GM18519 (cell line): ENCODE measurements around the gene NSFL1C.

ENCODE experiments used
- ATAC-seq: cut with Tn5 transposase; IDR thresholded peaks from one replicate; pipeline ENCODE4 v1.9.1; 2021; ENCODE audit warnings: mild to moderate bottlenecking, moderate library complexity; ENCODE audit not compliant: unreplicated experiment, low FRiP score

NSFL1C gene

DNA sequence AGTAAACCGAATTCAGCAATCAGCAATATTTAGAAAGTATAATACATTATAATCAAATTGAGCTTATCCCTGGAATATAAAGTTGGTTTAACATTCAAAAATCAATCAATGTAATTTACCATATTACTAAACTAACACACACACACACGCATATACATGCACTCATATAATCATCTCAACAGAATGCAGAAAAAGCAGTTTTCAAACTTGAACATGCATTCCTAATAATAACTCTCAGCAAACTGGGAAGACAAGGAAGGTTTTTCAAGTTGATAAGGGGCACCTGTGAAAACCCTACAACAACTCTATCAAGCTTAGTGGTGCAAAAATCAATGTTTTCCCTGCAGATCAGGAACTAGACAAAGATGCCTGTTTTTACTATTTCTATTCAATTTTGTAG is 19.9 kb upstream of the NSFL1C start:
- no peak for ATAC-seq

- ATAC-seq, result no peak
These were observed 17.9 kb upstream of the NSFL1C start for GRCh38 chr20:1484438-1485116.

- ATAC-seq, result no peak
These were observed 13.4 kb upstream of the NSFL1C start for GRCh38 chr20:1479831-1480595.

GRCh38 chr20:1478566-1478965 is 11.9 kb upstream of the NSFL1C start:
- ATAC-seq, result no peak

GRCh38 chr20:1477896-1478490 is 11.3 kb upstream of the NSFL1C start:
- no peak for ATAC-seq

DNA sequence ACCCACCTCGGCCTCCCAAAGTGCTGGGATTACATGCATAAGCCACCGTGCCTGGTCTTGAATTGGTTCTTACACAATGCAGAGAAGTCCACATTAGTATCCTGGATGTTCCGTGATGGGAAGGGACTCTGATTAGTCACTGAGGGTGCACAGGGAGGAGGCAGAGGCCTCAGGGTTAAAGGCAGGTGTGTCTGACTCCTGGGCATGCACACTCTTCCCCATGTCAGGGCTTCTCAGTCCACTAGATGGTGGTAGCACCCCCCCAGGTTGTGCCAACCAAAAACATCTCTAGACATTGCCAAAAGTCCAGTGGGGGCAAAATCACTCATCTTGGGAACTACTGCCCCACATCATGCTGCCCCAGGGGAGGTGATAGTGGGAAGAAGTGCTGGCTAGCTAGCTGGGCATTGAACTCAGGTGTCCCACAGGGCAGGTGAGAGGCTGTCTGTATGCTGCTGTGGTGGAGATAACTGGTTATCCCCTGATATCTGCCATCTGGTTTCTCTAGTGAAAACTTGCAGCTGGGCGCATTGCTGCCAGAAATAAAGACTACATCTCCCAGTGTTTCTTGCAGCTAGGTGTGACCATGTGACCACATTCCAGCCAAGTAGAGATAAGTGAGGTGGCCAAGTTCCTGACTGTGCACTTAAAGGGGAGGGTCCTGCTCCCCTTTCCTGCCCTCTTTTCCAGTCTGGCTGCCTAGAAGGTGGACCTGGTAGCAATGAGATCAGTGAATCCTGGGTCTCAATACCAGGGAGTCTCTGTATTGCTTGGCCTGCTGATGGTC is 8.4 kb upstream of the NSFL1C start:
- ATAC-seq, result no peak

- no peak for ATAC-seq
These were observed 7.7 kb upstream of the NSFL1C start for GRCh38 chr20:1474325-1474724.

DNA sequence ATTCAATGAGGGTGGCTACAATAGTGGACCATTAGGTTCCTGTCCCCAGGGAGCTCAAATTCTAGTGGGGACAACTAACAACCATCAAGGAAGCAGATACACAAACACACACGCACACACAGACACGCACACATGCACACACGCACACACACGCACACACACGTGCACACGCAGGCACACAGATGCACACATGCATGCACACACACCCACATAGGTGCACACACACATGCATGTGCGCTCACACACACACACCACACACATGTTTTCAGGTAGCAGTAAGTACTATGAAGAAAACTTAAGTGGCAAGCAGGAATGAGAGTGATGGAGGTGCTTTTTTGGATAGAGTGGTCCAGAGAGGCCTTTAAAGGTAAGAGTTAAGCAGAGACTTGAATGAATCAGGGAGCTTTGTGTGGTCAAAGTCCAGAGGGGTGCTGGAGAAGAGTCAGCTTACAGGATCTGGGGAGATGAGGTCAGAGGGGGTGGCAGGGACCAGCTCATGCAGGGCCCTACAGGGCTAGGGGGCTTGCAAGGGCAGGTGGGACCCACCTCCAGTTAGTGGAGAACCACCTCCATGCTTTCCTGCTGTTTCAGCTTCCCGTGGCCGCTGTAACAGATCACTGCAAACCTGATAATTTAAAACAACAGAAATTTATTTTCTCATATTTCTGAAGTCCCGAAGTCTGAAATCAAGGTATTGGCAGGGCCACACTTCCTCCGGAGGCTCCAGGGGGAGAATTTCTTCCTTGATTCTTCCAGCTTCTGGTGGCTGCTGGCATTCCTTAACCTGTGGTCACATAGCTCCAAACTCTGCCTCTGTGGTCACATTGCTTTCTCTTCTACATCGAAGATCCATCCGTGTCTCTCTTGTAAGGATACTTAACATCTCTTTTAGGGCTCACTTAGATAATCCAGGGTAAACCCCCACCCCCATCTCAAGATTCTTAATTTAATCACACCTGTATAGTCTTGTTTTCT is 6.9 kb upstream of the NSFL1C start:
- no peak for ATAC-seq

DNA sequence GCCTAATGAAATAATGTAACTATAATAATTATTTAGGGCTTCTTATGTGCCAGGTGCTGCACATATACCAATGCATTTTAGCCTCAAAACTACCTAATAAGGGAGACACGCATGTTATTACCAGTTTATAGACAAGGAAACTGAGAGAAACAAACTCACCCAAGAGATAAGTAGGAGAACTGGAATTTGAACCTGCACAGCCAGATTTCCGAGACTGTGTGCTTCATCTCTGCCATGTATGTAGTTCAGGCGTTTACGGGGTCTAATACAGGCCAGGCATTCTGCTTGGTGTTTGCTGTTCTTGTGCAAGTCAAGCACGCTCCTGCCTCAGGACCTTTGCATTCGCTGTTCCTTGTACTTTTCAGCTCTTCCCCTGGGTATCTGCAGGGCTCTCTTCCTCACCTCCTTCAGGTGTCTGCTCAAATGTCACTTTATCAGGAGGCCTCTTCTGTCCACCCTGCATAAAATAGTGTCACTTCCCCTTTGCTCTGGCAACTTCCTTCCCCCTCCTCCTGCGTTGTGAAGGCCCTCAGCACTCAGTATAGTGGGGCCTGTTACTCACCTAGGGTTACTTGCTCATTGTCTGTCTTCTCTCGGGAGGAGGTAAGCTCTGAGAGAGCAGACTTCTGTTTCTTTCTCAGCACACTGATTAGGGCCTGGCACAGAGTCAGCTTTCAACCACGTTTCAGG is 6.1 kb upstream of the NSFL1C start:
- no peak for ATAC-seq

DNA sequence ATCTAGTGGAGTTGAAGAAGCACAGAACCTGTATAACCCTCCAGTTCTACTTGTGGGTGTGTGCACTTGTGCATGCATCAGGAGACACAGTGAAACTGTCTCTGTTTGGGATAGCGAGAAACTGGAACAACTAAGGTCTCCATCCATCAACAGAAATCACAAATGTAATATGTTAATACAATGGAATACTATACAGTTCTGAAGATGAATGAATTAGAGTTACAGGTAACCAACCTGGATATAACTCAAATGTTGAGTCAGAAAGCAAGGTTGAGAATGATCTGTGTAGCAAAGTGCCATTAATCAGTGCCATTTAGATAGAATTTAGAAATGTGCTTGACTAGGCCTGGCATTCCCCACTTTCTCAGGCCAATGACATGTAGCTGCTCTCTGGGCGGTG is 4.6 kb upstream of the NSFL1C start:
- no peak for ATAC-seq

DNA sequence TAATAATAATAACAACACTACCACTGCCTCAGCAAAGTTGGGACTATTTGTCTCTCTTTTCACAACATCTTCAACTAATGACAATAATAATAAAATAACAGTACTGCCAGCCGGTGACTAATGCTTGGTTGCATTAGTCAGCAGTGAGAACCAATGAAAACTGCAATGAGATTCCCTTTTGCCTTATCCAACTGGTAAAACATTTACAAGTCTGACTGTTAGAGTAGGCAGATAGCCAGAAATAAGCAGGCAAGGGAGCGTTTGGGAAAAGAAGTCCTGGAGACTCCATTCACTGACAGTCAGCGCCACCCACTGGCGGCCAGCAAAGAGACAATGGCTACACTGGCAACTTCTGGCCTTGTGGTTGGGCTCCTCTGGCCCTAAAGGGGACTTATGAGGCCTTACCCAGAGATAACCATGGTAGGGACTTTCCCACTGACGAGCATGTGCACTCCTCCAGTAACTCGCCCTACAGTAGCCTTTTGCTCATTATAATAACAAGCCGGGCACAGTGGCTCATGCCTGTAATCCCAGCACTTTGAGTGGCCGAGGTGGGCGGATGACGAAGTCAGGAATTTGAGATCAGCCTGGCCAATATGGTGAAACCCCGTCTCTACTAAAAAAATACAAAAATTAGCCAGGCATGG is 3.4 kb upstream of the NSFL1C start:
- no peak for ATAC-seq

DNA sequence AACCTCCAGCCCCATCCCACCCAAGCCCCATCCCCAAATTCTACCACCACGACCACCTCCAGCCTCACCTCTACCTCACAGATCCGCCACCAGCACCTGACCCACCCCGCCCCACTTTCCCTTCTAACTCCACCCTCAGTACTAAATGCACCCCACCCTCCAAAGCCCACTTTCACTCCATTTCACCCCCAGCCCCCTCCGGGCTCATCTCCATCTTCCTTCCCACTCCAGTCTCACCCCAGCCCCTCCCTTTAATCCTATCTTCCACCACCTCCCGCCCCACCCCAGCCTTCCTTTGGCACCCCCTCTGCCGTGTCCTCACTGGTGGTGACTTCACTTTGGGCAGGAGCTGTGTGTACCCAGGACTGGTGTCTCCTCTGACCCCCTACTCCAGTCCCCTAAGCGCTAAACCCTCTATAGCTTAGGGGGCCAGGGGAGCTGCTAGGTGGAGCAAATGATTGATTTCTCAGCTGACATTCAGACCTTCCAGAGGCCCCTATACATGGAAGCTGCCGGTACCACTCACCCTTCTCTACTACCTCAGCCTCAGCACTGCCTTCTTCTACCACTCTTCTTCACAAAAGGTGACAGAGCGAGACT is 2.8 kb upstream of the NSFL1C start:
- ATAC-seq, result no peak

- ATAC-seq, result no peak
These were observed 1.5 kb upstream of the NSFL1C start for GRCh38 chr20:1468117-1468624.

GRCh38 chr20:1467355-1468116 is 887 bp upstream of the NSFL1C start:
- ATAC-seq, result no peak

GRCh38 chr20:1467082-1467354 is 369 bp upstream of the NSFL1C start:
- ATAC-seq, result no peak

DNA sequence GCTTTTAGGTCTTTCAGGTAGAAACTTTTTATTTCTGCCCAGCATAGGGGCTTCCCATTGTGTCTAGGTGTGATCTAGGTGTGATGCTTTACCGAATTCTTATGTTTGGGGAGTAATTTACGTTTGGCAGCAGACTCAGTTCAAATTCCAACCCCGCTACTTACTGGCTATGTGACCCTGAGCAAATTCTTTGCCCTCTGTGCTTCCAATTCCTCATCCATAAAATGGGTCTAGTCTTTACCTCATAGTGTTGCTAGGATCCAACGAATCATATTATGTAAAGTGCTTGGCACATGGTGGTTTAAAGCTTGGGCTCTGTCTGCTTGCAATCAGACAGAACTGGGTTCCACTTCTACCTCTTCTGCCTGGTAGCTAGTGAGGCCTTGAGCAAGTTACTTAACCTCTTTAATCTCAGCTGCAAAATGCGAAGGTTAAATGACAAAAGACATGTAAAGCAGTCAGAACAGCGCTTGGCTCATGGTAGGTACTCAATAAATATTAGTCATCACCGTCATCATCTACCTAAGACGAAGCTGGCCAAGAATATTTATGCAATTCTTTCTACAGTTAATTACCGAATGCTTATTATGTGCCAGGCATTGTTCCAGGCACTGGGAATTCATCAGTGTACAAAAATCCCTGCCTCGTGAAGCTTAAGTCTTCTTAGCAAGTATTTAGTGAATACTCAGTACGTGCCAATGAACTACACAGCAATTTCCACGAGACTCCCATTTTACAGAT is 1.0 kb downstream of the NSFL1C start:
- no peak for ATAC-seq

- ATAC-seq, result no peak
These were observed 2.6 kb downstream of the NSFL1C start for GRCh38 chr20:1463971-1464570.
